Measurements from ENCODE around the gene ARHGAP11B.
"Not testable (repeated sequence)": the region's sequence is repeated elsewhere in the genome, so short reads cannot be mapped to it uniquely, and the experiment has no call there.

The ARHGAP11B gene

DNA sequence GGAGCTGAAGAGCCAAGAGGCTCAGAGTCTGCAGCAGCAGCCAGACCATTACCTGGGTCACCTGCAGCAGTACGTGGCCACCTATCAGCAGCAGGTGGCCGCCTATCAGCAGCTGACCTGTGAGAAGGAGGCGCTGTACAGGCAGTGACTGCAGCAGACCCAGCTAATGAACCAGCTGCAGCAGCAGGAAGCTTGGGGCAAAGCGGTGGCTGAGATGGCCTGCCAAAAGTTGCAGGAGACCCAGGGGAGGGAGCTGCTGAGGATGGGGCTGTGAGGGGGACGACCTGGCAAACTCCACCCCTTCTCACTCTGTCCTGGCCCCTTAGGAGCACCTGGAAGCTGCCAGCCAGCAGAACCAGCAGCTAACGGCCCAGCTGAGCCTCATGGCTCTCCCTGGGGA is 13.7 kb upstream of the ARHGAP11B start:
- H2AFZ ChIP-seq (ENCODE audit: low read length); H3K9me3 Mint-ChIP-seq; H3K14ac ChIP-seq (ENCODE audit: insufficient read depth, low read length); H3K18ac ChIP-seq (ENCODE audit: insufficient read length, low read depth, low read length); H3K4me1 Mint-ChIP-seq; H3K36me3 Mint-ChIP-seq (ENCODE audit: insufficient read depth in 1 of 3, low read depth in 3 of 3); H2BK15ac ChIP-seq (ENCODE audit: low read depth, low read length); H3T11ph ChIP-seq (ENCODE audit: low read length); H2AK5ac ChIP-seq (ENCODE audit: insufficient read length, low read length); H3K4me2 ChIP-seq (ENCODE audit: insufficient read depth, insufficient read length, low read length); H4K5ac ChIP-seq (ENCODE audit: insufficient read length, low read depth, low read length); H3K27me3 ChIP-seq (ENCODE audit: insufficient read depth, low read length); H3K79me1 ChIP-seq (ENCODE audit: insufficient read depth, low read depth, low read length, poor library complexity, severe bottlenecking); H2BK20ac ChIP-seq (ENCODE audit: low read depth, low read length, poor library complexity, severe bottlenecking); H3K27ac ChIP-seq (ENCODE audit: insufficient read length, low read depth, low read length); H3K4me3 Mint-ChIP-seq; H4K91ac ChIP-seq (ENCODE audit: insufficient read length, low read depth, low read length); DNase-seq; H3K9ac ChIP-seq (ENCODE audit: extremely low read depth, insufficient read length, low read length); H3K56ac ChIP-seq (ENCODE audit: insufficient read length, low read depth, low read length); H4K8ac ChIP-seq (replicated peaks; ENCODE audit: insufficient read length, low read depth, low read length); H3K23ac ChIP-seq (ENCODE audit: insufficient read length, low read depth, low read length); H2BK5ac ChIP-seq (ENCODE audit: insufficient read length, low read length); H2BK120ac ChIP-seq (ENCODE audit: low read depth, low read length, poor library complexity, severe bottlenecking); H2BK12ac ChIP-seq (ENCODE audit: insufficient read length, low read depth, low read length); H3K4ac ChIP-seq (ENCODE audit: low read depth, low read length); H3K4me1 ChIP-seq (ENCODE audit: insufficient read depth, low read length); H4K20me1 ChIP-seq (ENCODE audit: control insufficient read depth, insufficient read depth, insufficient read length); H3K9me3 ChIP-seq (ENCODE audit: control insufficient read depth, low read depth, low read length); H3K27me3 Mint-ChIP-seq (ENCODE audit: low read depth); H3K79me2 ChIP-seq (ENCODE audit: insufficient read depth, low read length); H3K23me2 ChIP-seq (ENCODE audit: insufficient read length, low read depth, low read length, poor library complexity, severe bottlenecking): not testable (repeated sequence)
- WGBS (ENCODE audit: extremely low coverage, insufficient read length, low lambda C conversion rate), result no CpG with 5 or more reads among the region's 6 CpGs
- H3K27ac Mint-ChIP-seq, result peak overlapping the region in 1 of 3 experiments; percentile 28; a peak in 1 of 7 replicates

All from H9 (cell line).